HCT116 (cell line): ENCODE results near the gene EP400.

Experiments
- CTCF ChIP-seq, 3 experiments: fragments of 200-600 bp in 1 of 3; sonication (generic) in 1 of 3; IDR thresholded peaks in 2 of 3; conservative IDR thresholded peaks in 1 of 3; 2 replicates each; pipeline ENCODE4 v1.5.1; 2012 to 2017; ENCODE audit warnings: low read depth in 2 of 3, low read length in 2 of 3, antibody characterized with exemption in 1 of 3, borderline replicate concordance in 1 of 3, control low read depth in 1 of 3, mild to moderate bottlenecking in 1 of 3, mixed read lengths in 1 of 3, mixed run types in 1 of 3, moderate library complexity in 1 of 3; ENCODE audit not compliant: insufficient read depth in 1 of 3
- EZH2phosphoT487 ChIP-seq: fragments of 200-600 bp; IDR thresholded peaks from 2 replicates; pipeline ENCODE4 v1.6.1; 2018; ENCODE audit warnings: antibody characterized with exemption, borderline replicate concordance
- POLR2AphosphoS5 ChIP-seq: IDR thresholded peaks from 2 replicates; pipeline ENCODE4 v1.6.1; 2011; ENCODE audit warnings: mild to moderate bottlenecking, low read depth, low read length, moderate library complexity
- REST ChIP-seq: IDR thresholded peaks from 2 replicates; pipeline ENCODE4 v1.6.1; 2012; ENCODE audit warnings: low read depth
- ZNF274 ChIP-seq: fragments of 200-500 bp; sonication (Bioruptor generic); IDR thresholded peaks from 2 replicates; pipeline ENCODE4 v1.6.1; 2014; ENCODE audit warnings: mild to moderate bottlenecking, low read depth, low read length, inconsistent platforms

DNA sequence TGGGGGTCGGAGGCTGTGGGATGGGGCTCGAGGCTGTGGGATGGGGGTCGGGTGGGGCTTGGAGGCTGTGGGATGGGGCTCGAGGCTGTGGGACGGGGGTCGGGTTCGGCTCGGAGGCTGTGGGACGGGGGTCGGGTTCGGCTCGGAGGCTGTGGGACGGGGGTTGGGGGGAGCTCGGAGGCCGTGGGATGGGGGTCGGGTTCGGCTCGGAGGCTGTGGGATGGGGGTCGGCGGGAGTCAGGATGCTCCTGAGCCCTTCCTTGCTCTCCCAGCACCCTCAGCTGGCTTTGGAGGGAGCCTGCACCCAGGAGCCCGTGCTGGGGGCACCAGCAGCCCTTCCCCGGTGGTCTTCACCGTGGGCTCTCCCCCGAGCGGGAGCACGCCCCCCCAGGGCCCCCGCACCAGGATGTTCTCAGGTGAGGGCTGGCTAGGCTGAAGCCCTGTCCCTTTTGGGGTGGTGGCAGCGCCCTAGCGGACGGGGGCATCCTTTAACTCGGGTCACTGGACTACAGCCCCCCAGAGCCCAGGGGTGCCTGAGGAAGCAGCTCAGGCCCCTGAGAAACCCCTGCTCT lies 32.5 kb upstream of the EP400 start:
- TF ChIP-seq CTCF (IDR thresholded peaks at IDR 0.05 in 2 of 3, conservative IDR thresholded peaks at IDR 0.05 in 1 of 3; ENCODE audit: borderline replicate concordance in 1 of 3, insufficient read depth in 1 of 3, low read depth in 2 of 3, low read length in 2 of 3) (no peak), EZH2phosphoT487 (no peak), ZNF274 (no peak), POLR2AphosphoS5 (no peak), REST (no peak)
